Measurements from ENCODE around the gene ZNF683. TPM values are rescaled to one million over a fixed set of nuclear protein-coding genes. Genes with fewer than 3 reads are reported as not detected.

The ZNF683 gene
- total and polyA plus RNA-seq, 9 of the 15 experiments (the other 6 are each of a cell fraction or from before 2014, with no cell fraction given): not detected

DNA sequence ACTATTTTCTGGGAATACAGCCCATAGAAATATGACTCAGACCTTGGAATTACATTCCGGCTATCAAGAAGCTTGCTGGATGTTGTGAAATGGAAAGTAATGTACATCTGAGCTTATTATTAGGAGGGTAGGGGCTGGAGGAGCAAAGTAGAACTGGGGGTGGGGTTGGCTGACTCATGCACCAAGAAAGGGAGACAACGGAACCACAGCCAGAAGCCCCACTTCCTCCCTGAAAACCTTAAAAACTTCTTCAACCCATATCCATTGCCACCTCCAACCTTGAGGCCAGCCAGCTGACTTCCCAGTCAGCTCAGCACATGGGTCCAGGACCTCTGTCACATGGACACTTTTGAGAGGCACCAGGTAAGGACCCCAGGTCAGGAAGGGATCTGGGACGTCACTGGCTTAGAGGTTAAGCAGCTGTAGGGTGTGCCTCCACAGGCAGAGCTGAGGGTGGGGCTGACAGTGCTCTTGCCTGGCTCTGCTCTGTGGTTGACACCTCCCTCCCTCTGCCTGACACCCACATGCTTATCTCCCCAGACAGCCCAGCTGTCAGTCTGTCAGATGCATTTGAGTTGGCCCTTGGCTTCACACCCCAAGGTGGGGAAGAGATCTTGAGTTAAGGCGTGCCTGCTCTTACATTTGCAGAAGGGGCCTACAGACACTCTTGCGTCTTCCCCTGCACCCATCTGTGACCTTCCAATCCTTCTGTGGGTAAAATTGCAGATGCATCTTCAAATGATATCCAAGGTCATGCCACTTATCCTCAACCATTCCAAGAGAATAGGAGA, 5.7 kb upstream of the ZNF683 start (continued):
- TF ChIP-seq, protein P1, sequence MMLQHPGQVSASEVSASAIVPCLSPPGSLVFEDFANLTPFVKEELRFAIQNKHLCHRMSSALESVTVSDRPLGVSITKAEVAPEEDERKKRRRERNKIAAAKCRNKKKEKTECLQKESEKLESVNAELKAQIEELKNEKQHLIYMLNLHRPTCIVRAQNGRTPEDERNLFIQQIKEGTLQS (IDR thresholded peaks at IDR 0.05): peak; percentile 96
- TF ChIP-seq, protein P1 (CRISPR knock-in tag; conservative IDR thresholded peaks at IDR 0.05): peak; percentile 90
- no peak; the same call in 1 of the 2 replicates for TF ChIP-seq KHSRP (IDR thresholded peaks at IDR 0.05)
- no peak for TF ChIP-seq PHF20 (IDR thresholded peaks at IDR 0.05; ENCODE audit: partially characterized antibody)
- TF ChIP-seq POLR3A (IDR thresholded peaks at IDR 0.05; ENCODE audit: borderline replicate concordance, extremely low read depth, insufficient read depth, insufficient read length): no peak

DNA sequence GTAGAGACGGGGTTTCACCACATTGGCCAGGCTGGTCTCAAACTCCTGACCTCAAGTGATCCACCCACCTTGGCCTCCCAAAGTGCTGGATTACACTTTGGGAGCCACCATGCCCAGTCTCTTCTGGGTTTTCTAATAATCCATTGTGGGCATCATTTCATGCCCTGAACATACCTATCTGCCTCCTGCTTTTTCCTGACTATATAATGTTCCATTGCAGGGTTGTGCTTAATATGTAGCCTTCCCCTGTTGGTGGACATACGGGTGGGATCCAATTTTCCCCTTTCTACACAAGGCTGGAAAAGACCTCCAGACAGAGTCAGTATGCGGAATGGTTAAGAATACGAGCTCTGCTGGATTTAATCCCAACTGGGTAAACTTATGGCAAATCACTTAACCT, 3.5 kb upstream of the ZNF683 start:
- Histone ChIP-seq H3K4me3 (no peak overlapping the region), H3K9ac (ENCODE audit: insufficient read depth in 1 of 2, low read depth in 2 of 2, low read length in 2 of 2) (no peak overlapping the region), H3K9me1 (ENCODE audit: control insufficient read depth, insufficient read depth, low read length) (no peaks in the 10 kb centered on the region), H3K27me3 (ENCODE audit: control insufficient read depth in 2 of 2, insufficient read depth in 2 of 2, low read length in 2 of 2) (no peaks in the 10 kb centered on the region), H3K4me2 (ENCODE audit: insufficient read depth, low read length) (no peak overlapping the region), H3K9me3 (replicated peaks; ENCODE audit: control insufficient read depth, insufficient read depth, low read depth, low read length) (peaks cover under 1% of the 10 kb centered on the region; the same call in 1 of the 2 replicates), H3K36me3 (ENCODE audit: control insufficient read depth, insufficient read depth, low read length) (no peaks in the 10 kb centered on the region), H3K4me1 (replicated peaks in 1 of 2; ENCODE audit: control insufficient read depth in 2 of 2, insufficient read depth in 2 of 2, low read length in 2 of 2) (peaks cover 28 to 41% of the 10 kb centered on the region in 2 experiments), H3K79me2 (ENCODE audit: control insufficient read depth, insufficient read depth, low read length) (no peaks in the 10 kb centered on the region), H4K20me1 (replicated peaks; ENCODE audit: control insufficient read depth, insufficient read depth, low read length) (no peaks in the 10 kb centered on the region), H2AFZ (ENCODE audit: low read depth, low read length) (no peak overlapping the region), H3K27ac (ENCODE audit: extremely low read depth, low read depth, low read length) (no peak overlapping the region)
- CTCF ChIA-PET (ENCODE audit: low intra/inter-chr PET ratio): no interaction called here
- POLR2A ChIA-PET: no interaction called here
- no peak for DNase-seq (ENCODE audit: extremely low read depth in 1 of 4, low spot score in 3 of 4)
- in situ Hi-C loops (cut with MboI): no loop called here
- intact Hi-C loops (cut with micrococcal nuclease): no loop called here
- no peak for ATAC-seq
- FAIRE-seq: no peak
- no TSS peak for BruUV-seq (replicated peaks)
- WGBS (ENCODE audit: insufficient coverage, low coverage, missing lambda C conversion rate): 93% methylated on average over 4 of the region's 4 CpGs
- TF ChIP-seq RCOR1 (IDR thresholded peaks at IDR 0.05; ENCODE audit: borderline replicate concordance in 1 of 2, low read depth in 2 of 2, low read length in 2 of 2) (0 out of 4 replicates have a peak, but pooled peaks of 1 of the 2 experiments have one; percentile 12), ARNT (IDR thresholded peaks at IDR 0.05) (0 out of 4 replicates have a peak, but pooled peaks of 1 of the 2 experiments have one; percentile 35), ZNF41 (CRISPR knock-in tag; conservative IDR thresholded peaks at IDR 0.05) (no peak), SMARCA5 (IDR thresholded peaks at IDR 0.05) (peak; percentile 43; the same call in 1 of the 2 replicates), ZNF830 (CRISPR knock-in tag; IDR thresholded peaks at IDR 0.05) (no peak), ARID2 (IDR thresholded peaks at IDR 0.05) (no peak), HDAC2 (IDR thresholded peaks at IDR 0.05) (peak; percentile 32; the same call in 1 of the 2 replicates), ZNF696 (CRISPR knock-in tag; conservative IDR thresholded peaks at IDR 0.05) (no peak), ZNF354B (CRISPR knock-in tag; IDR thresholded peaks at IDR 0.05) (no peak), PTTG1 (tag; IDR thresholded peaks at IDR 0.05; ENCODE audit: low read depth) (no peak), MTF1 (CRISPR knock-in tag; IDR thresholded peaks at IDR 0.05; ENCODE audit: borderline replicate concordance) (no peak), PHB (CRISPR knock-in tag; IDR thresholded peaks at IDR 0.05) (no peak)
- TF ChIP-seq, protein P2, sequence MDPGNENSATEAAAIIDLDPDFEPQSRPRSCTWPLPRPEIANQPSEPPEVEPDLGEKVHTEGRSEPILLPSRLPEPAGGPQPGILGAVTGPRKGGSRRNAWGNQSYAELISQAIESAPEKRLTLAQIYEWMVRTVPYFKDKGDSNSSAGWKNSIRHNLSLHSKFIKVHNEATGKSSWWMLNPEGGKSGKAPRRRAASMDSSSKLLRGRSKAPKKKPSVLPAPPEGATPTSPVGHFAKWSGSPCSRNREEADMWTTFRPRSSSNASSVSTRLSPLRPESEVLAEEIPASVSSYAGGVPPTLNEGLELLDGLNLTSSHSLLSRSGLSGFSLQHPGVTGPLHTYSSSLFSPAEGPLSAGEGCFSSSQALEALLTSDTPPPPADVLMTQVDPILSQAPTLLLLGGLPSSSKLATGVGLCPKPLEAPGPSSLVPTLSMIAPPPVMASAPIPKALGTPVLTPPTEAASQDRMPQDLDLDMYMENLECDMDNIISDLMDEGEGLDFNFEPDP (CRISPR knock-in tag; IDR thresholded peaks at IDR 0.05): no peak
- TF ChIP-seq, protein P3, sequence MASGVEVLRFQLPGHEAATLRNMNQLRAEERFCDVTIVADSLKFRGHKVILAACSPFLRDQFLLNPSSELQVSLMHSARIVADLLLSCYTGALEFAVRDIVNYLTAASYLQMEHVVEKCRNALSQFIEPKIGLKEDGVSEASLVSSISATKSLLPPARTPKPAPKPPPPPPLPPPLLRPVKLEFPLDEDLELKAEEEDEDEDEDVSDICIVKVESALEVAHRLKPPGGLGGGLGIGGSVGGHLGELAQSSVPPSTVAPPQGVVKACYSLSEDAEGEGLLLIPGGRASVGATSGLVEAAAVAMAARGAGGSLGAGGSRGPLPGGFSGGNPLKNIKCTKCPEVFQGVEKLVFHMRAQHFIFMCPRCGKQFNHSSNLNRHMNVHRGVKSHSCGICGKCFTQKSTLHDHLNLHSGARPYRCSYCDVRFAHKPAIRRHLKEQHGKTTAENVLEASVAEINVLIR (CRISPR knock-in tag; IDR thresholded peaks at IDR 0.05): no peak
